Gastrocnemius medialis (tissue), 4 donors: ENCODE measurements around the gene DIPK1B. TPM values are rescaled to one million over a fixed set of nuclear protein-coding genes. Genes with fewer than 3 reads are reported as not detected.

Source experiments
- ATAC-seq, 2 donors: fragments of 150-250 bp; one replicate each; pipeline ENCODE4 v1.9.1; 2016
- DNase-seq, 2 donors: peaks; one replicate each; pipeline ENCODE4 v3.0.0-alpha.2; 2019
- H3K27ac ChIP-seq, 4 donors: fragments of 200-600 bp; sonication (generic); 1 replicate in 1 of 4; 2 replicates in 3 of 4; pipeline ENCODE4 v1.5.1; 2016 to 2018; ENCODE audit warnings: mild to moderate bottlenecking in 2 of 4, moderate library complexity in 1 of 4
- H3K27me3 ChIP-seq, 3 donors: fragments of 200-600 bp; sonication (generic) in 2 of 3; 1 replicate in 1 of 3; 2 replicates in 2 of 3; pipeline versions ENCODE4 v1.5.1 to v1.6.0; 2016 to 2019; ENCODE audit warnings: mild to moderate bottlenecking in 1 of 3, moderate library complexity in 1 of 3
- H3K36me3 ChIP-seq, 2 donors: fragments of 200-600 bp; sonication (generic) in 1 of 2; one replicate each; pipeline ENCODE4 v1.5.1; 2017 to 2018
- H3K4me1 ChIP-seq, 2 donors: fragments of 200-600 bp; sonication (generic) in 1 of 2; one replicate each; pipeline ENCODE4 v1.5.1; 2016 to 2017; ENCODE audit warnings: mild to moderate bottlenecking in 2 of 2
- H3K4me3 ChIP-seq, 4 donors: fragments of 200-600 bp; sonication (generic) in 3 of 4; 1 replicate in 1 of 4; 2 replicates in 3 of 4; pipeline ENCODE4 v1.5.1; 2016 to 2019; ENCODE audit warnings: mild to moderate bottlenecking in 2 of 4
- H3K9me3 ChIP-seq, 3 donors: fragments of 200-600 bp; sonication (generic) in 2 of 3; 1 replicate in 1 of 3; 2 replicates in 2 of 3; pipeline ENCODE4 v1.5.1; 2016 to 2019
- POLR2A ChIP-seq, 2 donors: fragments of 450-650 bp; IDR thresholded peaks; one replicate each; pipeline ENCODE4 v1.6.1; 2017; ENCODE audit warnings: antibody characterized with exemption in 2 of 2, mild to moderate bottlenecking in 2 of 2, moderate library complexity in 2 of 2
- in situ Hi-C, 4 donors: fragments of 200-750 bp; cut with MboI; loops; one replicate each; pipeline versions ENCODE4 v1.15.0 to v1.8.0; 2017; ENCODE audit warnings: low sequenced_read_pairs in 4 of 4
- intact Hi-C: fragments of 100-400 bp; cut with DNase I; formaldehyde crosslinking; loops from one replicate; pipeline ENCODE4 v1.15.1; 2023; ENCODE audit warnings: low total_unique reads
- total RNA-seq, 4 donors: library from RNA; depleted of rRNA; stranded (reverse); fragments of >200 nt; gene quantifications; one replicate each; pipeline versions ENCODE4 v1.1.0 to v1.2.3, GENCODE V29; 2016
- TF ChIP-seq, protein P1 (sequence below), 5 experiments: fragments of 450-650 bp in 3 of 5; fragments of 200-600 bp in 2 of 5; sonication (generic) in 2 of 5; IDR thresholded peaks in 4 of 5; conservative IDR thresholded peaks in 1 of 5; 1 replicate in 4 of 5; 2 replicates in 1 of 5; pipeline ENCODE4 v1.5.1; 2016 to 2019; ENCODE audit warnings: antibody characterized with exemption in 5 of 5, mild to moderate bottlenecking in 3 of 5, moderate library complexity in 3 of 5

The DIPK1B gene
- total RNA-seq, 4 donors from 2014 or later: 1.8 to 4.6 (median 3.8) TPM

DNA sequence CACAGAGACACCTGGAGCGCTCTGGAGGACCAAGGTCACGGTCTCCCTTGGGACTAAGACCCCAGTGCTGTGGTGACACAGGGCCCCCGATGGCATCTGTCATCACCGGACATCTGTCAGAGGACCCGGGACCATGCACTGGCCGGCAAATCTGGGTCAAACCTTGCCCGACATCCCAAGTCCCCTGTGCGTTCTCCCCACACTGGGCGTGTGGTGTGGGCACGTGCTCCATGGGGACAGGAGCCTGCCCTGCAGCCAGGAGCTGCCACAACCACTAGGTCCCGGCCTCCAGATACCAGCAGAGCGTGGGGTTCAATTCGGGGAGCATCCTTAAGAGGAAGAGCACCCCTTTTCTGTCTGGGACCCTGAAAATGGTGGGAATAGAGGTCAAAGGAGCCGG is 28.6 kb upstream of the DIPK1B start:
- TF ChIP-seq POLR2A (IDR thresholded peaks at IDR 0.05): no peak
- TF ChIP-seq, protein P1, sequence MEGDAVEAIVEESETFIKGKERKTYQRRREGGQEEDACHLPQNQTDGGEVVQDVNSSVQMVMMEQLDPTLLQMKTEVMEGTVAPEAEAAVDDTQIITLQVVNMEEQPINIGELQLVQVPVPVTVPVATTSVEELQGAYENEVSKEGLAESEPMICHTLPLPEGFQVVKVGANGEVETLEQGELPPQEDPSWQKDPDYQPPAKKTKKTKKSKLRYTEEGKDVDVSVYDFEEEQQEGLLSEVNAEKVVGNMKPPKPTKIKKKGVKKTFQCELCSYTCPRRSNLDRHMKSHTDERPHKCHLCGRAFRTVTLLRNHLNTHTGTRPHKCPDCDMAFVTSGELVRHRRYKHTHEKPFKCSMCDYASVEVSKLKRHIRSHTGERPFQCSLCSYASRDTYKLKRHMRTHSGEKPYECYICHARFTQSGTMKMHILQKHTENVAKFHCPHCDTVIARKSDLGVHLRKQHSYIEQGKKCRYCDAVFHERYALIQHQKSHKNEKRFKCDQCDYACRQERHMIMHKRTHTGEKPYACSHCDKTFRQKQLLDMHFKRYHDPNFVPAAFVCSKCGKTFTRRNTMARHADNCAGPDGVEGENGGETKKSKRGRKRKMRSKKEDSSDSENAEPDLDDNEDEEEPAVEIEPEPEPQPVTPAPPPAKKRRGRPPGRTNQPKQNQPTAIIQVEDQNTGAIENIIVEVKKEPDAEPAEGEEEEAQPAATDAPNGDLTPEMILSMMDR (IDR thresholded peaks at IDR 0.05 in 4 of 5, conservative IDR thresholded peaks at IDR 0.05 in 1 of 5): no peak
- Histone ChIP-seq H3K27ac (no peak overlapping the region), H3K9me3 (no peaks in the 10 kb centered on the region), H3K36me3 (no peaks in the 10 kb centered on the region), H3K4me1 (peaks cover 31 to 51% of the 10 kb centered on the region in 2 donors), H3K27me3 (no peaks in the 10 kb centered on the region), H3K4me3 (no peak overlapping the region)
- DNase-seq: no peak
- in situ Hi-C loops (no loop called here), intact Hi-C loops (no loop called here)
- ATAC-seq: no peak

DNA sequence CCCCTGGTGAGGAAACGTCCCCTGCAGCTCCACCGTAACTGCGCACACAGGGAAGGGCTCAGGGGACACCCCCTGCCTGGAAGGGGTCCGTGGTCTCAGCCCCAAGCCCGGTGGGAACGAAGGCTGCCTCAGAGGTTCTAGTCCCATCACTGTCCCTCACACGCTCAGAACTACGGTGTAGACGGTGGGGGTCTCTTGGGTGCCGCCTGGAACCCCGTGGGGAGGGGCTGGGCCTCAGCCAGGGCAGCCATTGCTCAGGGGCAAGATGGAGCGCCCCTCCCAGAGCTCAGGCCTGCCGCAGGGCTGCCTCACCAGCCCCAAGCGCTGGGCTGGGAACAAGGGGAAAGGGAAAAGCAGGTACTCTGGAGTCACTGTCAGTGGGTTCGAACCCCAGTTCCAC is 28.0 kb upstream of the DIPK1B start:
- H3K4me1 ChIP-seq: peaks cover 28 to 47% of the 10 kb centered on the region in 2 donors

DNA sequence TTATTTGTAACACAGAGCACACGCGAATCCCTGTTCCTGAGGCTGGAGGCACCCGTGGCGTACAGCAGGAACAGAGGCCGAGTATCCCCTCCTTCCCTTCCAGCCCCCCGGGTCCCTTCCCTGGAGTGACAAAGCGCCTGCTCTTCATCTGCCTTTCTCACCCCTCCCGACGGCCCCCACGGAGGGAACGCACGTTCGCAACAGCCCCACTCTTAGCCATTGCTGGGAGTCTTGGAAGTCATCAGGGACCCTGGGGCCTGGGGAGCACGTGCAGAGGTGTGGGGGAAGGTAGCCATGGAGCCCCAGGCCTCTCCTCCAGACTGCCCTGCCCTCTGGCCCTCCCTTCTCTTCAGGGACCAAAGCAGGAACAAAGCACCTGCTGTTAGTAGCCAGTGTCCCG is 27.6 kb upstream of the DIPK1B start:
- in situ Hi-C loops (no loop called here), intact Hi-C loops (loop anchor here (5.0 kb wide), 1 partner anchor 258 kb away; the partner anchor contains the start of gene FBXW5)
- TF ChIP-seq POLR2A (IDR thresholded peaks at IDR 0.05): no peak
- TF ChIP-seq, protein P1 (IDR thresholded peaks at IDR 0.05 in 4 of 5, conservative IDR thresholded peaks at IDR 0.05 in 1 of 5): no peak
- no peak overlapping the region for H3K4me3 ChIP-seq
- DNase-seq (no peak), ATAC-seq (no peak)
- H3K27me3 ChIP-seq: no peaks in the 10 kb centered on the region
- no peaks in the 10 kb centered on the region for H3K36me3 ChIP-seq
- no peaks in the 10 kb centered on the region for H3K9me3 ChIP-seq
- H3K4me1 ChIP-seq: peaks cover 29 to 47% of the 10 kb centered on the region in 2 donors
- no peak overlapping the region for H3K27ac ChIP-seq

More for the DNA sequence above, 28.0 kb upstream of the DIPK1B start:
- intact Hi-C loops: no loop called here
- no peaks in the 10 kb centered on the region for H3K27me3 ChIP-seq
- no peak overlapping the region for H3K27ac ChIP-seq
- in situ Hi-C loops: no loop called here
- H3K36me3 ChIP-seq: no peaks in the 10 kb centered on the region
- DNase-seq: no peak
- TF ChIP-seq POLR2A (IDR thresholded peaks at IDR 0.05): no peak
- TF ChIP-seq, protein P1 (IDR thresholded peaks at IDR 0.05 in 4 of 5, conservative IDR thresholded peaks at IDR 0.05 in 1 of 5): no peak
- ATAC-seq: no peak
- no peaks in the 10 kb centered on the region for H3K9me3 ChIP-seq
- no peak overlapping the region for H3K4me3 ChIP-seq

DNA sequence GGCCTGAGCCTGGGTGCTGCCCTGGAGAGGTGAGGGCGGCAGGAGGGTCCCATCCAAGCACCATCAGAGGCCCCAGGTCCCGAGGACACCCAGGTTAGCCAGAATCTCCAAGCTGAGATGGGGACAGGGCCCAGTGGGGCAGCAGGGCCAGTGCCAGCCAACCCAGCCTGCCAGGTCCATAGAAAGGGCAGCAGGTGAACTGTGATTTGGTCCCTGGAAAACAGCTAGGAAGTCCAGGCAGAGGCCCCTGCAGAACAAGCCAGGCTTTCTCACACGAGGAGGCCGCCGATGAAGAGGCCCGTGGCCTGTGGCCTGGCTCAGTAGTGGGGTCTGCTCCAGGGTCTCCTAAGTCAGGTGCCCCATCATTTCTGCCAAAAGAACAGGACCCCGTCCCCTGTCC is 27.2 kb upstream of the DIPK1B start:
- DNase-seq (no peak), ATAC-seq (no peak)
- Histone ChIP-seq H3K9me3 (no peaks in the 10 kb centered on the region), H3K36me3 (no peaks in the 10 kb centered on the region), H3K4me1 (peaks cover 27 to 47% of the 10 kb centered on the region in 2 donors), H3K4me3 (no peak overlapping the region), H3K27ac (no peak overlapping the region), H3K27me3 (no peaks in the 10 kb centered on the region)
- in situ Hi-C loops: no loop called here
- intact Hi-C loops: loop anchor here (5.0 kb wide), 1 partner anchor 257 kb away; the partner anchor contains the start of gene FBXW5
- TF ChIP-seq POLR2A (IDR thresholded peaks at IDR 0.05): no peak
- TF ChIP-seq, protein P1 (IDR thresholded peaks at IDR 0.05 in 4 of 5, conservative IDR thresholded peaks at IDR 0.05 in 1 of 5): no peak
